B cell (primary cell): ENCODE measurements around the gene INTS14. TPM values are rescaled to one million over a fixed set of nuclear protein-coding genes. Genes with fewer than 3 reads are reported as not detected.

Source experiments
- ATAC-seq: fragments of 200-7000 bp; cut with Tn5 transposase; one replicate; pipeline ENCODE4 v1.10.0; 2021; ENCODE audit warnings: low read depth, mild to moderate bottlenecking, moderate number of reproducible peaks, moderate library complexity
- CTCF ChIA-PET: fragments of 350-600 bp; sonication (Branson Sonifier 250); formaldehyde crosslinking; loops from one replicate; lab custom pipeline; 2021; ENCODE audit warnings: antibody characterized with exemption, inconsistent platforms; lab: Charles Lee
- POLR2A ChIA-PET: fragments of 350-600 bp; sonication (Branson Sonifier 250); formaldehyde crosslinking; loops from one replicate; lab custom pipeline; 2021; ENCODE audit warnings: antibody characterized with exemption; lab: Charles Lee
- DNase-seq: peaks from one replicate; pipeline ENCODE4 v3.0.0; 2013
- H2AFZ ChIP-seq: 2 replicates; pipeline ENCODE4 v1.6.1; 2012; ENCODE audit warnings: mild to moderate bottlenecking, low read depth, low read length; ENCODE audit not compliant: insufficient read depth, poor library complexity, severe bottlenecking
- H3K27ac ChIP-seq, 2 donors: 1 replicate in 1 of 2; 2 replicates in 1 of 2; pipeline ENCODE4 v1.5.1; 2012 to 2013; ENCODE audit warnings: low read length in 2 of 2, mild to moderate bottlenecking in 2 of 2, moderate library complexity in 1 of 2
- H3K27me3 ChIP-seq, 4 experiments: fragments of 200-600 bp in 1 of 4; sonication (generic) in 1 of 4; replicated peaks in 1 of 4; 1 replicate in 2 of 4; 2 replicates in 2 of 4; pipeline versions ENCODE4 v1.6.1 to v1.7.0; 2013 to 2016; ENCODE audit warnings: low read length in 3 of 4, mild to moderate bottlenecking in 2 of 4, mixed read lengths in 1 of 4, moderate library complexity in 1 of 4; ENCODE audit not compliant: insufficient read depth in 4 of 4, control insufficient read depth in 3 of 4; ENCODE audit errors: control extremely low read depth in 1 of 4
- H3K36me3 ChIP-seq, 2 experiments: replicated peaks in 1 of 2; 1 replicate in 1 of 2; 2 replicates in 1 of 2; pipeline versions ENCODE4 v1.6.1 to v1.7.1; 2013; ENCODE audit warnings: low read length in 1 of 2; ENCODE audit not compliant: insufficient read depth in 2 of 2, control insufficient read depth in 1 of 2; ENCODE audit errors: control extremely low read depth in 1 of 2, extremely low read depth in 1 of 2
- H3K4me1 ChIP-seq, 2 donors: fragments of 200-600 bp in 1 of 2; sonication (generic) in 1 of 2; 1 replicate in 1 of 2; 2 replicates in 1 of 2; pipeline versions ENCODE4 v1.5.1 to v1.6.1; 2013 to 2017; ENCODE audit warnings: low read length in 2 of 2; ENCODE audit not compliant: control insufficient read depth in 2 of 2, insufficient read depth in 2 of 2
- H3K4me2 ChIP-seq: replicated peaks from 2 replicates; pipeline ENCODE3; 2012; ENCODE audit warnings: mild to moderate bottlenecking, low read depth, low read length; ENCODE audit not compliant: poor library complexity, severe bottlenecking
- H3K4me3 ChIP-seq, 5 experiments: fragments of 200-600 bp in 1 of 5; sonication (generic) in 1 of 5; 1 replicate in 3 of 5; 2 replicates in 2 of 5; pipeline versions ENCODE4 v1.5.1 to v1.7.0; 2011 to 2016; ENCODE audit warnings: low read length in 4 of 5, mild to moderate bottlenecking in 4 of 5, low read depth in 2 of 5, control low read depth in 1 of 5, moderate library complexity in 1 of 5; ENCODE audit not compliant: insufficient read depth in 1 of 5; ENCODE audit errors: control extremely low read depth in 1 of 5, extremely low read depth in 1 of 5
- H3K79me2 ChIP-seq: fragments of 200-600 bp; sonication (generic); one replicate; pipeline ENCODE4 v1.6.0; 2016; ENCODE audit warnings: low read length; ENCODE audit not compliant: control insufficient read depth, insufficient read depth
- H3K9ac ChIP-seq: fragments of 200-600 bp; sonication (generic); 2 replicates; pipeline ENCODE4 v1.6.1; 2017; ENCODE audit warnings: mild to moderate bottlenecking, low read length, moderate library complexity
- H3K9me3 ChIP-seq, 3 donors: one replicate each; pipeline versions ENCODE4 v1.6.1 to v1.7.1; 2013; ENCODE audit warnings: low read length in 2 of 3; ENCODE audit not compliant: control insufficient read depth in 2 of 3, insufficient read depth in 1 of 3; ENCODE audit errors: control extremely low read depth in 1 of 3
- H4K20me1 ChIP-seq: 2 replicates; pipeline ENCODE4 v1.6.0; 2012; ENCODE audit warnings: mild to moderate bottlenecking, low read length; ENCODE audit not compliant: insufficient read depth, control insufficient read depth, poor library complexity, severe bottlenecking
- H3K27ac Mint-ChIP-seq: one replicate; pipeline ENCODE4 v1.8.0; 2021; ENCODE audit warnings: mixed read lengths
- H3K27me3 Mint-ChIP-seq: one replicate; pipeline ENCODE4 v1.8.0; 2021; ENCODE audit warnings: mixed read lengths
- H3K4me1 Mint-ChIP-seq: one replicate; pipeline ENCODE4 v1.8.0; 2021; ENCODE audit warnings: mixed read lengths
- H3K4me3 Mint-ChIP-seq: one replicate; pipeline ENCODE4 v1.8.0; 2021; ENCODE audit warnings: mixed read lengths
- H3K9me3 Mint-ChIP-seq: one replicate; pipeline ENCODE4 v1.8.0; 2022; ENCODE audit warnings: mixed read lengths; ENCODE audit not compliant: insufficient read depth
- CTCF ChIP-seq: fragments of 200-600 bp; IDR thresholded peaks from one replicate; pipeline ENCODE4 v1.8.0; 2022; ENCODE audit warnings: antibody characterized with exemption, mild to moderate bottlenecking
- EZH2 ChIP-seq: IDR thresholded peaks from 2 replicates; pipeline ENCODE4 v1.6.1; 2012; ENCODE audit warnings: borderline replicate concordance, low read depth, mild to moderate bottlenecking, moderate library complexity, low read length; ENCODE audit not compliant: insufficient read depth, poor library complexity, severe bottlenecking
- WGBS: methylation state at CpG from one replicate; pipeline ENCODE4 v1.1.5; 2013; ENCODE audit warnings: missing lambda C conversion rate; ENCODE audit not compliant: insufficient coverage; 5-methylcytosine and 5-hydroxymethylcytosine counted together
- intact Hi-C: fragments of 100-400 bp; cut with micrococcal nuclease; formaldehyde crosslinking; loops from one replicate; pipeline ENCODE4 v1.10.0; 2022
- polyA plus RNA-seq: library from polyadenylated mRNA; depleted of rRNA; stranded (reverse); fragments of >200 nt; gene quantifications from 2 replicates; pipeline ENCODE4 v1.2.3, GENCODE V29; 2012
- total RNA-seq, 2 donors: library from RNA; stranded (reverse); fragments of 120-200 nt in 1 of 2; gene quantifications; 1 replicate in 1 of 2; 2 replicates in 1 of 2; pipeline versions ENCODE4 v1.2.3 to v1.2.4, GENCODE V29; 2013 to 2022

INTS14 gene
- total and polyA plus RNA-seq, 2 donors (not counting 1 experiment from before 2014, with no cell fraction given), result 19.3 to 39.0 TPM

GRCh38 chr15:65533057-65533756, 77.7 kb downstream of the INTS14 start:
- intact Hi-C loops, result loop anchor here (10.0 kb wide), 1 partner anchor 962 kb away; the partner anchor contains the start of gene SNAPC5
- Mint-ChIP-seq H3K27ac (no peak overlapping the region), H3K9me3 (no peaks in the 10 kb centered on the region), H3K27me3 (no peaks in the 10 kb centered on the region), H3K4me1 (peaks cover 23% of the 10 kb centered on the region), H3K4me3 (no peak overlapping the region)
- WGBS, result 89% methylated on average over 3 of the region's 5 CpGs
- Histone ChIP-seq H3K9me3 (no peaks in the 10 kb centered on the region), H3K36me3 (no peaks in the 10 kb centered on the region), H3K27ac (no peak overlapping the region), H3K27me3 (no peaks in the 10 kb centered on the region), H3K9ac (no peak overlapping the region), H3K4me3 (no peak overlapping the region), H3K79me2 (peaks cover 80% of the 10 kb centered on the region), H4K20me1 (no peaks in the 10 kb centered on the region), H3K4me1 (peaks cover 3 to 7% of the 10 kb centered on the region in 2 donors), H3K4me2 (no peak overlapping the region), H2AFZ (no peak overlapping the region)
- no peak for ATAC-seq
- ChIA-PET POLR2A (interaction anchor here (0.7 kb wide), 1 partner anchor 8 kb away, joined by 3 read pairs; no protein-coding TSS in a partner anchor), CTCF (interaction anchor here (0.8 kb wide), 1 partner anchor 1146 kb away, joined by 3 read pairs; the partner anchor contains the start of gene TRIP4)
- TF ChIP-seq CTCF (no peak), EZH2 (no peak)
- DNase-seq, result no peak

GRCh38 chr15:65532738-65533051, 78.2 kb downstream of the INTS14 start:
- Histone ChIP-seq H3K4me2 (no peak overlapping the region), H3K79me2 (peaks cover 77% of the 10 kb centered on the region), H3K9ac (no peak overlapping the region), H3K36me3 (no peaks in the 10 kb centered on the region), H2AFZ (no peak overlapping the region), H4K20me1 (no peaks in the 10 kb centered on the region), H3K4me3 (no peak overlapping the region), H3K27me3 (no peaks in the 10 kb centered on the region), H3K27ac (no peak overlapping the region), H3K4me1 (peaks cover 3 to 7% of the 10 kb centered on the region in 2 donors), H3K9me3 (no peaks in the 10 kb centered on the region)
- H3K9me3 Mint-ChIP-seq, result no peaks in the 10 kb centered on the region
- peaks cover 21% of the 10 kb centered on the region for H3K4me1 Mint-ChIP-seq
- CTCF ChIA-PET, result interaction anchor here (0.8 kb wide), 1 partner anchor 1145 kb away, joined by 3 read pairs; the partner anchor contains the start of gene TRIP4
- no peak overlapping the region for H3K27ac Mint-ChIP-seq
- POLR2A ChIA-PET, result no interaction called here
- intact Hi-C loops, result loop anchor here (10.0 kb wide), 1 partner anchor 962 kb away; the partner anchor contains the start of gene SNAPC5
- DNase-seq (no peak), ATAC-seq (no peak)
- WGBS, result no CpG with 5 or more reads among the region's 1 CpG
- H3K27me3 Mint-ChIP-seq, result no peaks in the 10 kb centered on the region
- TF ChIP-seq CTCF (no peak), EZH2 (no peak)
- H3K4me3 Mint-ChIP-seq, result no peak overlapping the region
